GM12878 (cell line): Measurements from ENCODE around the gene PPP1R36.

Experiments
- CEBPB ChIP-seq, 2 experiments: fragments of 150-350 bp in 1 of 2; IDR thresholded peaks; 2 replicates each; pipeline ENCODE4 v1.6.1; 2012 to 2014; ENCODE audit warnings: low read depth in 2 of 2, low read length in 2 of 2, borderline replicate concordance in 1 of 2, inconsistent platforms in 1 of 2
- CEBPZ ChIP-seq: fragments of 150-350 bp; IDR thresholded peaks from 2 replicates; pipeline ENCODE4 v1.6.1; 2016; ENCODE audit warnings: low read depth, low read length
- CHD4 ChIP-seq: fragments of 200-600 bp; sonication (generic); IDR thresholded peaks from 2 replicates; pipeline ENCODE4 v1.6.1; 2016; ENCODE audit warnings: mild to moderate bottlenecking
- CTCF ChIP-seq, 3 experiments: IDR thresholded peaks in 2 of 3; conservative IDR thresholded peaks in 1 of 3; 2 replicates each; pipeline ENCODE4 v1.5.1; 2011; ENCODE audit warnings: low read depth in 3 of 3, low read length in 3 of 3, mild to moderate bottlenecking in 3 of 3, control low read depth in 2 of 3, moderate library complexity in 2 of 3, inconsistent platforms in 1 of 3, mixed read lengths in 1 of 3; ENCODE audit not compliant: control insufficient read depth in 2 of 3, insufficient read depth in 1 of 3; ENCODE audit errors: extremely low read depth in 1 of 3
- E2F4 ChIP-seq: IDR thresholded peaks from 2 replicates; pipeline ENCODE4 v1.6.1; 2012; ENCODE audit warnings: low read depth, low read length, improper control_type of control experiment
- EP300 ChIP-seq, 2 experiments: fragments of 150-350 bp in 1 of 2; IDR thresholded peaks; 2 replicates each; pipeline ENCODE4 v1.6.1; 2011 to 2012; ENCODE audit warnings: low read depth in 2 of 2, low read length in 2 of 2, borderline replicate concordance in 1 of 2, improper control_type of control experiment in 1 of 2, inconsistent platforms in 1 of 2; ENCODE audit not compliant: control insufficient read depth in 1 of 2
- EZH2 ChIP-seq: IDR thresholded peaks from 2 replicates; pipeline ENCODE4 v1.6.1; 2012; ENCODE audit warnings: low read depth, mild to moderate bottlenecking, control low read depth, inconsistent platforms, low read length, borderline replicate concordance; ENCODE audit not compliant: control insufficient read depth
- HDGF ChIP-seq: fragments of 450-650 bp; IDR thresholded peaks from 2 replicates; pipeline ENCODE4 v1.6.1; 2016; ENCODE audit warnings: antibody characterized with exemption
- POLR2AphosphoS5 ChIP-seq: IDR thresholded peaks from 2 replicates; pipeline ENCODE4 v1.6.1; 2011; ENCODE audit warnings: mild to moderate bottlenecking, low read length, inconsistent platforms
- RCOR1 ChIP-seq: conservative IDR thresholded peaks from 2 replicates; pipeline ENCODE4 v1.6.1; 2012; ENCODE audit warnings: low read depth, low read length, improper control_type of control experiment
- SMC3 ChIP-seq: IDR thresholded peaks from 2 replicates; pipeline ENCODE4 v1.6.1; 2011; ENCODE audit warnings: low read length, improper control_type of control experiment, borderline replicate concordance
- SREBF2 ChIP-seq: IDR thresholded peaks from 2 replicates; pipeline ENCODE4 v1.6.1; 2012; ENCODE audit warnings: mild to moderate bottlenecking, low read length
- YBX1 ChIP-seq: fragments of 450-650 bp; IDR thresholded peaks from 2 replicates; pipeline ENCODE4 v1.6.1; 2016; ENCODE audit warnings: antibody characterized with exemption
- YY1 ChIP-seq: IDR thresholded peaks from 2 replicates; pipeline ENCODE4 v1.6.1; 2011; ENCODE audit warnings: low read depth, mild to moderate bottlenecking, low read length

- no peak for TF ChIP-seq CEBPZ
- TF ChIP-seq YY1: no peak
- TF ChIP-seq RCOR1: no peak
- no peak for TF ChIP-seq HDGF
- no peak for TF ChIP-seq YBX1
- TF ChIP-seq EZH2: no peak
- no peak for TF ChIP-seq CTCF (IDR thresholded peaks at IDR 0.05 in 2 of 3, conservative IDR thresholded peaks at IDR 0.05 in 1 of 3; ENCODE audit: control insufficient read depth in 2 of 3, extremely low read depth in 1 of 3, insufficient read depth in 1 of 3, low read depth in 3 of 3, low read length in 3 of 3)
- no peak for TF ChIP-seq E2F4
- TF ChIP-seq EP300 (IDR thresholded peaks at IDR 0.05; ENCODE audit: borderline replicate concordance in 1 of 2, control insufficient read depth in 1 of 2, low read depth in 2 of 2, low read length in 2 of 2): no peak
- no peak for TF ChIP-seq SREBF2
- TF ChIP-seq SMC3: no peak
- no peak for TF ChIP-seq CHD4
- no peak for TF ChIP-seq CEBPB (IDR thresholded peaks at IDR 0.05; ENCODE audit: borderline replicate concordance in 1 of 2, low read depth in 2 of 2, low read length in 2 of 2)
- TF ChIP-seq POLR2AphosphoS5: no peak
Observed at GRCh38 chr14:64544607-64545312, 5.0 kb upstream of the PPP1R36 start.
